ENCODE data around the gene SUPT4H1.

SUPT4H1 gene

DNA sequence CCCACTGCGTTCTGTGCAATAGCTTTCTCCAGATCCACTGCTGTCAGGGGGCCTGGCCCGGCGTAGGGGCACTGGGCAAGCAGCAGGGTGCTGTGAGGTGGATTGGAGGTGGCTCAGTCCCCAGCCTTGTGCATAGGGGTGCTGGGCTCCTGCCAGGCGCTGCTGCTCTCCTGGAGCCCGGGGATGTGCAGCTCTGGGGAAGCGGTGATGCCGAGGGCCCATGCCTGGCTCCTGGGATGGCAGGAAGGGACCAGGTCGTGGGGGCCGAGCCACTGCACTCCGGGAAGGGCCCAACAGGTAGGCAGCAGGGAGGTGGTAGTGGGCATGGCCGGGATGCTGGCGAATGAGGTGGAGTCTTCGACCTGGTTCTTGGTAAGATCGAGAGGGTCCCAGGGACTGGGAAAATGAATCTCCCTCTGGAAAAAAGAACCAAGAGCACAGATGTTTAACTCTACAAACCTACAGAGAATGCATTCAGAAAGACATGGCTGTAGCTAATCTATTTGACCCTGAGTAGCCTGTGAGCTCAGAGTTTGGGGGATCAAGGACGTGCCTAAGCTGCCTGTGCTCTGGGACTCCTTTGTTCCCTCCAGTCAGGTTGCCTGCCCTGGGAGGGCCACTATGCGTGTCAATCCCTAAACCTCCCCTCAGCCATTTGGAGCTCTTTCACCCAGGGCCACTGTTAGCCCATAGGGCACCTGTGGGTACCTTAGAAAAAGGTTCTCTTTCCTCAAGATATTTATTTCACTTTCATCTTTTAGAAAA lies 6.6 kb upstream of the SUPT4H1 start:
- TF ChIP-seq EZH2phosphoT487 (IDR thresholded peaks at IDR 0.05; ENCODE audit: low read depth): no peak
- TF ChIP-seq, protein P1, sequence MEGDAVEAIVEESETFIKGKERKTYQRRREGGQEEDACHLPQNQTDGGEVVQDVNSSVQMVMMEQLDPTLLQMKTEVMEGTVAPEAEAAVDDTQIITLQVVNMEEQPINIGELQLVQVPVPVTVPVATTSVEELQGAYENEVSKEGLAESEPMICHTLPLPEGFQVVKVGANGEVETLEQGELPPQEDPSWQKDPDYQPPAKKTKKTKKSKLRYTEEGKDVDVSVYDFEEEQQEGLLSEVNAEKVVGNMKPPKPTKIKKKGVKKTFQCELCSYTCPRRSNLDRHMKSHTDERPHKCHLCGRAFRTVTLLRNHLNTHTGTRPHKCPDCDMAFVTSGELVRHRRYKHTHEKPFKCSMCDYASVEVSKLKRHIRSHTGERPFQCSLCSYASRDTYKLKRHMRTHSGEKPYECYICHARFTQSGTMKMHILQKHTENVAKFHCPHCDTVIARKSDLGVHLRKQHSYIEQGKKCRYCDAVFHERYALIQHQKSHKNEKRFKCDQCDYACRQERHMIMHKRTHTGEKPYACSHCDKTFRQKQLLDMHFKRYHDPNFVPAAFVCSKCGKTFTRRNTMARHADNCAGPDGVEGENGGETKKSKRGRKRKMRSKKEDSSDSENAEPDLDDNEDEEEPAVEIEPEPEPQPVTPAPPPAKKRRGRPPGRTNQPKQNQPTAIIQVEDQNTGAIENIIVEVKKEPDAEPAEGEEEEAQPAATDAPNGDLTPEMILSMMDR (IDR thresholded peaks at IDR 0.05; ENCODE audit: low read depth, low read length): no peak

DNA sequence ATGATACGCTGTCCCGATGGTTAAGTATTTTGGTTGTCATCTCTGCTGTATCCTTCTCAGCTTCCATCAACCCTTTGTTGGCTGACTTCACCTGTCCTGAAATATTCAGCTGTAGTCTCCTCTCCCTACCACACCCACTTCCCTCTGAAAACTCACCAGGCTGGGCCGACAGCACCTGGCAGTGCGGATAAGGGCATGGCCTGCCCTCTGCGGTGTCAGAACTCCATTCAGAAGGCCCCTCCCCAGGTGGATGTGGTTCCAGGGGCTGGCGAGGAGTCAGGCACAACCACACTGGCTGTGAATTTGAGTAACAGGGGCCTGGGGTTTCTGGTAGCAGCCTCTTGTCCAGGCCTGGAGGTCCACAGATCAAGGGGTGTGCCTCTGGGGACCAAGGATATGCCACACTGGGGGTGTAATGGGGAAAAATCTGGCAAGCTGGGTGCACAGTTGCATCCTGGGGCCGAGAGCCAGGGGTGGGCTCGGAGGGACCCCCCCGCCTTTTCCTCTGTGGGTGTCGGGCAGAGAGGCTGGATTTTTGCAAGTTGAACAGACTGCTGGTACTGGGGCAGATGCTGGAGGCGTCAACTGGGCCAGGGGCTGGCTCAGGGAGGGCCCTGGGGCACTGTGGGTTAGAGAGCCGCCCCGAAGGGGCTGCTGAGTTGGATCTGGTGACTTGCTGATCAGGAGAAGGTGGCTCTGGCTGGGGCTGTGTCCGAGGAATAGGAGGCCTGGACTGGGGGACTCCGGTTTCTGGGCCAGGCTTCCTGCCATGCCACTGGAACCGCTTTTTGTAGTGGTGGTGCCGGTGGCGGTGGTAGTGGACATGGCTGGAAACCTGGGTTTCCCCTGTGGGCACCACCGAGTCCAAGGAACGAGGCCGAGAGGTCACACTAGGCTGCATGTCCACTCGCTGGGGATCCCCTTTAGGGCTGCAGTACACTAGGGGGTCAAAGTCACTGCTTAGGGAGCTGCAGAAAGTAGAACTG lies 5.6 kb upstream of the SUPT4H1 start:
- H3K9me3 ChIP-seq (ENCODE audit: insufficient read depth, low read length): no peaks in the 10 kb centered on the region
- no peaks in the 10 kb centered on the region for H3K27me3 ChIP-seq (ENCODE audit: low read depth, low read length)
- H3K79me2 ChIP-seq (ENCODE audit: low read length): peaks cover 5% of the 10 kb centered on the region
- H3K27ac ChIP-seq (ENCODE audit: low read length): no peak overlapping the region
- H2AFZ ChIP-seq (ENCODE audit: low read depth, low read length): no peak overlapping the region
- no peak overlapping the region for H3K9ac ChIP-seq (ENCODE audit: low read length)
- H3K4me2 ChIP-seq (ENCODE audit: low read length): no peak overlapping the region
- no peak overlapping the region for H3K4me3 ChIP-seq (ENCODE audit: low read length)
- H3K36me3 ChIP-seq (replicated peaks; ENCODE audit: low read depth, low read length): no peaks in the 10 kb centered on the region
- no peaks in the 10 kb centered on the region for H4K20me1 ChIP-seq (ENCODE audit: insufficient read depth, low read length)
- peaks cover 7% of the 10 kb centered on the region for H3K4me1 ChIP-seq (ENCODE audit: low read length)
- TF ChIP-seq, protein P1 (IDR thresholded peaks at IDR 0.05; ENCODE audit: low read depth, low read length): no peak
- TF ChIP-seq EZH2phosphoT487 (IDR thresholded peaks at IDR 0.05; ENCODE audit: low read depth): no peak

More for the DNA sequence above, 6.6 kb upstream of the SUPT4H1 start:
- Histone ChIP-seq H3K4me1 (ENCODE audit: low read length) (no peaks in the 10 kb centered on the region), H2AFZ (ENCODE audit: low read depth, low read length) (no peak overlapping the region), H3K36me3 (replicated peaks; ENCODE audit: low read depth, low read length) (no peaks in the 10 kb centered on the region), H3K9me3 (ENCODE audit: insufficient read depth, low read length) (no peaks in the 10 kb centered on the region), H3K79me2 (ENCODE audit: low read length) (no peaks in the 10 kb centered on the region), H3K4me3 (ENCODE audit: low read length) (no peak overlapping the region), H3K27me3 (ENCODE audit: low read depth, low read length) (no peaks in the 10 kb centered on the region), H3K27ac (ENCODE audit: low read length) (no peak overlapping the region), H3K4me2 (ENCODE audit: low read length) (no peak overlapping the region), H3K9ac (ENCODE audit: low read length) (no peak overlapping the region), H4K20me1 (ENCODE audit: insufficient read depth, low read length) (no peaks in the 10 kb centered on the region)

DNA sequence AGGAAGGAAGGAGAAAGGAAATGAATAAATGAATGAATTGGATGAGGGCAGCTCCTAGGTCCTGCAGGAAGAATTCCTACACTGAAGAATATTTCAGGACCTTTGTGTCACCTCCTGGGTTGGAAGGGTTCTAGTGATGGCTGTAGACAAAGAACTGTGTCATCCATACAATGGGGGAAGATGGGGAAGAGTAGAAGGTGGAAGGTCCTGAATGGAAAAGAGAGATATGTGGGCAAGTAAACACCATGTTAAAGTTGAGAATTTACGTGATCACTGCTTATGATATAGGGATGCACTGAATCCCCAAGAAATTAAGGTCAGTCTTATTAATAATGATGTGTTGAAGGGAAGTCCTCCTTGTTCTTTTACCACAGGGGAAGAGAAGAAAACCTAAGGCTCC lies 4.2 kb upstream of the SUPT4H1 start:
- peaks cover 16% of the 10 kb centered on the region for H3K79me2 ChIP-seq (ENCODE audit: low read length)
- H3K9ac ChIP-seq (ENCODE audit: low read length): no peak overlapping the region
- H3K4me2 ChIP-seq (ENCODE audit: low read length): no peak overlapping the region
- no peaks in the 10 kb centered on the region for H3K9me3 ChIP-seq (ENCODE audit: insufficient read depth, low read length)
- H3K27me3 ChIP-seq (ENCODE audit: low read depth, low read length): no peaks in the 10 kb centered on the region
- H3K36me3 ChIP-seq (replicated peaks; ENCODE audit: low read depth, low read length): no peaks in the 10 kb centered on the region
- peaks cover 9% of the 10 kb centered on the region for H3K4me1 ChIP-seq (ENCODE audit: low read length)
- no peak overlapping the region for H3K27ac ChIP-seq (ENCODE audit: low read length)
- H2AFZ ChIP-seq (ENCODE audit: low read depth, low read length): no peak overlapping the region
- H3K4me3 ChIP-seq (ENCODE audit: low read length): no peak overlapping the region
- H4K20me1 ChIP-seq (ENCODE audit: insufficient read depth, low read length): no peaks in the 10 kb centered on the region
- TF ChIP-seq EZH2phosphoT487 (IDR thresholded peaks at IDR 0.05; ENCODE audit: low read depth): no peak
- TF ChIP-seq, protein P1 (IDR thresholded peaks at IDR 0.05; ENCODE audit: low read depth, low read length): no peak

All from OCI-LY3 (cell line).